Breast epithelium (tissue), 4 donors: ENCODE measurements around the gene SH2D3A. TPM values are rescaled to one million over a fixed set of nuclear protein-coding genes. Genes with fewer than 3 reads are reported as not detected.
"Not testable (repeated sequence)": the region's sequence is repeated elsewhere in the genome, so short reads cannot be mapped to it uniquely, and the experiment has no call there.

Experiments
- DNase-seq, 2 donors: peaks; one replicate each; pipeline ENCODE4 v3.0.0-alpha.2; 2019; ENCODE audit warnings: low spot score in 2 of 2
- H3K27ac ChIP-seq, 2 donors: fragments of 200-600 bp; sonication (generic) in 1 of 2; one replicate each; pipeline ENCODE4 v1.5.1; 2016 to 2019; ENCODE audit warnings: mild to moderate bottlenecking in 1 of 2
- H3K27me3 ChIP-seq, 2 donors: fragments of 200-600 bp; sonication (generic) in 1 of 2; one replicate each; pipeline versions ENCODE4 v1.5.1 to v1.6.0; 2017 to 2019; ENCODE audit warnings: control low read depth in 1 of 2, mild to moderate bottlenecking in 1 of 2
- H3K36me3 ChIP-seq: fragments of 200-600 bp; one replicate; pipeline ENCODE4 v1.5.1; 2019
- H3K4me1 ChIP-seq, 2 donors: fragments of 200-600 bp; sonication (generic); one replicate each; pipeline ENCODE4 v1.5.1; 2016 to 2019; ENCODE audit warnings: control low read depth in 1 of 2
- H3K4me3 ChIP-seq, 3 donors: fragments of 200-600 bp; sonication (generic); 1 replicate in 2 of 3; 2 replicates in 1 of 3; pipeline ENCODE4 v1.5.1; 2016 to 2019; ENCODE audit warnings: mild to moderate bottlenecking in 3 of 3, moderate library complexity in 2 of 3
- H3K9me3 ChIP-seq, 2 donors: fragments of 200-600 bp; sonication (generic) in 1 of 2; one replicate each; pipeline ENCODE4 v1.5.1; 2016 to 2019; ENCODE audit warnings: control low read depth in 1 of 2
- POLR2A ChIP-seq: fragments of 450-650 bp; IDR thresholded peaks from one replicate; pipeline ENCODE4 v1.6.1; 2016; ENCODE audit warnings: antibody characterized with exemption, mild to moderate bottlenecking, moderate library complexity
- POLR2AphosphoS5 ChIP-seq, 3 donors: sonication (generic); formaldehyde crosslinking; IDR thresholded peaks; one replicate each; pipeline ENCODE4 v1.6.1; 2017; ENCODE audit warnings: antibody characterized with exemption in 3 of 3
- intact Hi-C: fragments of 100-400 bp; cut with DNase I; formaldehyde crosslinking; loops from one replicate; pipeline ENCODE4 v1.15.1; 2023; ENCODE audit warnings: low total_unique reads
- total RNA-seq, 3 donors: library from RNA; depleted of rRNA; stranded (reverse); fragments of >200 nt; gene quantifications; one replicate each; pipeline ENCODE4 v1.1.0, GENCODE V29; 2016
- TF ChIP-seq, protein P1 (sequence below), 3 donors: fragments of 450-650 bp; IDR thresholded peaks; one replicate each; pipeline ENCODE4 v1.5.1; 2016 to 2017; ENCODE audit warnings: antibody characterized with exemption in 3 of 3, mild to moderate bottlenecking in 3 of 3, moderate library complexity in 3 of 3

The SH2D3A gene
- total RNA-seq, 3 donors from 2014 or later: 0.96 to 38.2 (median 18.4) TPM

DNA sequence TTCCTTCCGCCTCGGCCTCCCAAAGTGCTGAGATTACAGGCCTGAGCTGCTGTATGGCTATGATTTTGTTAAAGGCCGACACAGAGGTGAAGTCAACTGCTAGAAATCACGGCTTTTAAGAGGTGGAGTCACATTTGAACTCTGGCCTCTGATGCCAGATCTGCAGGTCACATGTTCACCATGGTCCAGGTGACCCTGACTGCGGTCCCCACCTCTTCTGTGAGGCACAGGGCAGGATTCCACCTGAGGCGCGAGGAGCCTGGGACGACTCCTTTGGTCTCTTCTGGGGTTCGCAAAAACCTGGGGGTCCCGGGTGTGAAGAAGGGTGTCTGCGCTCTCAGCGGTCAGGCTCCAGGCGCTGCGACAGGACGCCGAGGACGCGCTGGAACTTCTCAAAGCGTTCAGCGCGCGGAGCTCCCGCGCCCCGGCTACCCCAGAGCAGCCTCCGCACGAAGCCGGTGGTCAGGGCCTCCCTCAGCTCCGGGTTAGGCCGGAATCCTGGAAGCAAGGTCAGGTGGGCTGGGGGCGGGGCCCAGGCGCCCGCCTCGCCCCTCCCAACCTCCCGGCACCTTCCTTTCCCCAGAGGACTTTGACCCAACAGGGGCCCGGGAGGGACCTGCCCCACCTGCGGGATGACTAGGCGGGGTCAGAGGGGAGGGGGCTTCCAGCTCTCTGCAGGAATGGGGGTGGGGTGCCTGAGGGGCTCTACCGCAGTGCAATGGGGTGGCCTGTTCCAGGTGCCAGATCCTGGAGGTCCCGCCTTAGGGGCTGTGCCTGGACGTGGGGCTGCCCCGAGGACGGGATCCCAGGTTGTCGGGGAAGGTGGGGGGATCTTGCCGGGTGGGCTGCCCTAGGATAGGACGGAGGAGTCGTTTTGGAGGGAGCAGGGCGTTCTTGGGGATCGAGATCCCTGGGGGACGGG lies 14.7 kb downstream of the SH2D3A start:
- intact Hi-C loops: no loop called here
- Histone ChIP-seq H3K4me1 (no peaks in the 10 kb centered on the region), H3K27me3 (no peaks in the 10 kb centered on the region), H3K9me3 (no peaks in the 10 kb centered on the region), H3K27ac (peak overlapping the region in 1 of 2 donors; percentile 40), H3K4me3 (peak overlapping the region; percentile 23 to 58 (median 34)), H3K36me3 (no peaks in the 10 kb centered on the region)
- TF ChIP-seq POLR2AphosphoS5 (IDR thresholded peaks at IDR 0.05) (no peak), POLR2A (no peak)
- TF ChIP-seq, protein P1, sequence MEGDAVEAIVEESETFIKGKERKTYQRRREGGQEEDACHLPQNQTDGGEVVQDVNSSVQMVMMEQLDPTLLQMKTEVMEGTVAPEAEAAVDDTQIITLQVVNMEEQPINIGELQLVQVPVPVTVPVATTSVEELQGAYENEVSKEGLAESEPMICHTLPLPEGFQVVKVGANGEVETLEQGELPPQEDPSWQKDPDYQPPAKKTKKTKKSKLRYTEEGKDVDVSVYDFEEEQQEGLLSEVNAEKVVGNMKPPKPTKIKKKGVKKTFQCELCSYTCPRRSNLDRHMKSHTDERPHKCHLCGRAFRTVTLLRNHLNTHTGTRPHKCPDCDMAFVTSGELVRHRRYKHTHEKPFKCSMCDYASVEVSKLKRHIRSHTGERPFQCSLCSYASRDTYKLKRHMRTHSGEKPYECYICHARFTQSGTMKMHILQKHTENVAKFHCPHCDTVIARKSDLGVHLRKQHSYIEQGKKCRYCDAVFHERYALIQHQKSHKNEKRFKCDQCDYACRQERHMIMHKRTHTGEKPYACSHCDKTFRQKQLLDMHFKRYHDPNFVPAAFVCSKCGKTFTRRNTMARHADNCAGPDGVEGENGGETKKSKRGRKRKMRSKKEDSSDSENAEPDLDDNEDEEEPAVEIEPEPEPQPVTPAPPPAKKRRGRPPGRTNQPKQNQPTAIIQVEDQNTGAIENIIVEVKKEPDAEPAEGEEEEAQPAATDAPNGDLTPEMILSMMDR (IDR thresholded peaks at IDR 0.05): no peak
- no peak for DNase-seq

DNA sequence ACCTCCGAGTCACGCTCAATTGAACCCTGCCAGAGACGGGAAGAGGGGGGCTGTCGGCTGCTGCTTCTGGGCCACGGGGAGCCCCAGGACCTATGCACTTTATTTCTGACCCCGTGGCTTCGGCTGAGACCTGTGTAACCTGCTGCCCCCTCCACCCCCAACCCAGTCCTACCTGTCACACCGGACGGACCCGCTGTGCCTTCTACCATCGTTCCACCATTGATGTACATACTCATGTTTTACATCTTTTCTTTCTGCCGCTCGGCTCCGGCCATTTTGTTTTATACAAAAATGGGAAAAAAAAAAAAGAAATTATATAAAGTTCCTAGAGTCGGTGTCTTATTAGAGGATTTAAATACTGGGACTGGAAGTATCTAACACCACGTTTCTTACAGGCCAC lies 16.0 kb downstream of the SH2D3A start:
- no peaks in the 10 kb centered on the region for H3K36me3 ChIP-seq
- H3K4me3 ChIP-seq: no peak overlapping the region
- no peaks in the 10 kb centered on the region for H3K9me3 ChIP-seq
- DNase-seq: no peak
- no peaks in the 10 kb centered on the region for H3K27me3 ChIP-seq
- intact Hi-C loops: no loop called here
- no peak overlapping the region for H3K27ac ChIP-seq
- TF ChIP-seq POLR2AphosphoS5 (IDR thresholded peaks at IDR 0.05): no peak
- TF ChIP-seq POLR2A: no peak
- TF ChIP-seq, protein P1 (IDR thresholded peaks at IDR 0.05): no peak
- H3K4me1 ChIP-seq: no peaks in the 10 kb centered on the region

DNA sequence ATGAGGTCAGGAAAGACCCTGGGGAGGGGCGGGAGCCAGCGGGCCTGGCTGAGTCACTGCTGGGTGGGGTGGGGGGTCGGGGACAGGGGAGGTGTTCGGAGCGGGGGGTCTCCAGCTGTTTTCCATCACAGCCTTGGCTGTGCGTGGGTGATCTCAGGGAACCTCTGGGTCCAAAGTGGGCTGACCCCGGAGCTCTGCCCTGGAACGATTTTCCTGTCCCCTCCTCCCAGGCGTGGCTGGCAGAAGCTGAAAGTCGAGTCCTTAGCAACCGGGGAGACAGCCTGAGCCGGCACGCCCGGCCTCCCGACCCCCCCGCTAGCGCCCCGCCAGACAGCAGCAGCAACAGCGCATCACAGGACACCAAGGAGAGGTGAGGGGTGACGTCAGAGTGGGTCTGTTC lies 17.2 kb downstream of the SH2D3A start:
- no peaks in the 10 kb centered on the region for H3K27me3 ChIP-seq
- intact Hi-C loops: no loop called here
- peak overlapping the region in 1 of 2 donors; percentile 58 for H3K27ac ChIP-seq
- no peak overlapping the region for H3K4me3 ChIP-seq
- TF ChIP-seq, protein P1 (IDR thresholded peaks at IDR 0.05): no peak
- no peak for TF ChIP-seq POLR2A
- no peak for TF ChIP-seq POLR2AphosphoS5 (IDR thresholded peaks at IDR 0.05)
- peaks cover 4 to 5% of the 10 kb centered on the region in 2 donors for H3K4me1 ChIP-seq
- DNase-seq: no peak
- no peaks in the 10 kb centered on the region for H3K36me3 ChIP-seq
- H3K9me3 ChIP-seq: no peaks in the 10 kb centered on the region

DNA sequence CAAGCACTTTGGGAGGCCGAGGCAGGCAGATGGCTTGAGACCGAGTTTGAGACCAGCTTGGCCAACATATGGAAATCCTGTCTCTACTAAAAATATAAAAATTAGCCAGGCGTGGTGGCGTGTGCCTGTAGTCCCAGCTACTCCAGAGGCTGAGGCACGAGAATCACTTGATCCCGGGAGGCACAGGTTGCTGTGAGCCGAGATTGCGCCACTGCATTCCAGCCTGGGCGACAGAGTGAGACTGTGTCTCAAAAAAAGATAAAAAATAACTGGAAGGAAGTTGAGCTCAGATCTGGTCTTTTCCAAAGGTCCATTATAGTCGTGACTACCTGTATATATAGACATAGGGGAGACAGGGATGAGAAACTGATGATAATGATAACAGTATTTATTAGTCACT lies 18.7 kb downstream of the SH2D3A start:
- peaks cover 10 to 17% of the 10 kb centered on the region in 2 donors for H3K4me1 ChIP-seq
- H3K27ac ChIP-seq, DNase-seq, H3K36me3 ChIP-seq, H3K27me3 ChIP-seq, H3K4me3 ChIP-seq, H3K9me3 ChIP-seq: not testable (repeated sequence)
- intact Hi-C loops: loop anchor here (5.0 to 10.0 kb wide), 2 partner anchors 836 to 1054 kb away; partner anchors contain the start of genes CAPS and RPL36

DNA sequence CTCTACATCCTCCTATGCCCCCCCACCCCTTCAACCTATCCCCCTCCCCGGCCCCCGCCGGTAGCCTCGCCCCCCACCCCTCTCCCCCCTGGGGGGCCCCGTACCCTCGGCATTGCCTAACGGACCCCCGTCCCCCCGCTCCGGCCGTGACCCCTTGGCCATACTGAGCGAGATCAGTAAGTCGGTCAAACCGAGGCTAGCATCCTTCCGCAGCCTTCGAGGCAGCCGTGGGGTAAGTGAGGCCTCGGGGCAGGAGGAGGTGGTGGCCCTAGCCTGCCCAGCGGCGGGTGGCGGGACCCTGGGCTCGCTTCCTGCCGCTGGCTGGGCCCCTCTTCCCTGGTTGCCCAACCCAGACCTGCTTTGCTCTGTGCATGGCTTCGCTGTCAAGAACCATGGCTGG lies 21.3 kb downstream of the SH2D3A start:
- Histone ChIP-seq H3K4me1 (peaks cover 10 to 17% of the 10 kb centered on the region in 2 donors), H3K4me3 (no peak overlapping the region), H3K27ac (peak overlapping the region; percentile 30 to 70), H3K36me3 (no peaks in the 10 kb centered on the region), H3K9me3 (no peaks in the 10 kb centered on the region), H3K27me3 (no peaks in the 10 kb centered on the region)
- intact Hi-C loops: loop anchor here (5.0 to 10.0 kb wide), 2 partner anchors 834 to 1051 kb away; partner anchors contain the start of genes CAPS and RPL36
- DNase-seq: no peak
- TF ChIP-seq POLR2AphosphoS5 (IDR thresholded peaks at IDR 0.05) (no peak), POLR2A (no peak)
- TF ChIP-seq, protein P1 (IDR thresholded peaks at IDR 0.05): no peak
